SU-DHL-6 (cell line): Measurements from ENCODE around the gene SHFL.

Source experiments
- H2AFZ ChIP-seq: fragments of 200-600 bp; sonication (generic); 2 replicates; pipeline ENCODE4 v1.6.1; 2014; ENCODE audit warnings: low read depth, mild to moderate bottlenecking, moderate library complexity, mixed read lengths, antibody characterized with exemption, low read length; ENCODE audit not compliant: severe bottlenecking
- H3F3A ChIP-seq: fragments of 200-600 bp; shearing (Covaris generic); 2 replicates; pipeline ENCODE4 v1.6.0; 2016; ENCODE audit warnings: antibody characterized with exemption, mild to moderate bottlenecking; ENCODE audit not compliant: insufficient read depth
- H3K27ac ChIP-seq: fragments of 200-600 bp; sonication (generic); 2 replicates; pipeline ENCODE4 v1.5.1; 2016; ENCODE audit warnings: low read depth, mild to moderate bottlenecking, low read length, moderate library complexity, mixed read lengths
- H3K27me3 ChIP-seq: fragments of 200-600 bp; sonication (generic), shearing (Covaris generic); 2 replicates; pipeline ENCODE4 v1.6.0; 2014; ENCODE audit warnings: mild to moderate bottlenecking, low read length
- H3K36me3 ChIP-seq: fragments of 200-600 bp; sonication (generic); 2 replicates; pipeline ENCODE4 v1.6.1; 2014; ENCODE audit warnings: mild to moderate bottlenecking, low read length, mixed read lengths
- H3K4me2 ChIP-seq: fragments of 300-600, 200-600 bp; shearing (Covaris generic), sonication (generic); 2 replicates; pipeline ENCODE4 v1.6.0; 2014; ENCODE audit warnings: low read length, low read depth, mild to moderate bottlenecking; ENCODE audit not compliant: poor library complexity, severe bottlenecking
- H3K4me3 ChIP-seq: fragments of 200-600 bp; sonication (generic); 2 replicates; pipeline ENCODE4 v1.5.1; 2014; ENCODE audit warnings: antibody characterized with exemption, low read length, mild to moderate bottlenecking, mixed read lengths; ENCODE audit not compliant: insufficient read depth, poor library complexity, severe bottlenecking
- H3K79me2 ChIP-seq: fragments of 200-600 bp; sonication (generic); 2 replicates; pipeline ENCODE4 v1.6.1; 2014; ENCODE audit warnings: mild to moderate bottlenecking, low read length, moderate library complexity; ENCODE audit not compliant: insufficient read depth
- H3K9ac ChIP-seq: fragments of 200-600 bp; sonication (generic); 2 replicates; pipeline ENCODE4 v1.7.0; 2014; ENCODE audit warnings: mild to moderate bottlenecking, low read length
- H3K9me2 ChIP-seq: fragments of 200-600 bp; sonication (generic); replicated peaks from 2 replicates; pipeline ENCODE4 v1.6.1; 2014; ENCODE audit warnings: low read length; ENCODE audit not compliant: insufficient read depth
- H3K9me3 ChIP-seq: fragments of 200-600 bp; sonication (generic); 2 replicates; pipeline ENCODE4 v1.6.1; 2014; ENCODE audit warnings: low read length, mixed read lengths; ENCODE audit not compliant: insufficient read depth
- H4K20me1 ChIP-seq: fragments of 200-600 bp; sonication (generic); 2 replicates; pipeline ENCODE4 v1.6.1; 2014; ENCODE audit warnings: low read depth, mild to moderate bottlenecking, antibody characterized with exemption, low read length, moderate library complexity, mixed read lengths
- EZH2phosphoT487 ChIP-seq: fragments of 200-600 bp; sonication (generic), shearing (Covaris generic); conservative IDR thresholded peaks from 2 replicates; pipeline ENCODE4 v1.6.1; 2018; ENCODE audit warnings: mild to moderate bottlenecking, antibody characterized with exemption, low read length, moderate library complexity, mixed read lengths
- TF ChIP-seq, protein P1 (sequence below): fragments of 200-600 bp; sonication (generic); IDR thresholded peaks from one replicate; pipeline ENCODE4 v1.5.1; 2017; ENCODE audit warnings: antibody characterized with exemption, mild to moderate bottlenecking, low read length, moderate library complexity; ENCODE audit not compliant: insufficient read depth, poor library complexity, severe bottlenecking

Gene SHFL

DNA sequence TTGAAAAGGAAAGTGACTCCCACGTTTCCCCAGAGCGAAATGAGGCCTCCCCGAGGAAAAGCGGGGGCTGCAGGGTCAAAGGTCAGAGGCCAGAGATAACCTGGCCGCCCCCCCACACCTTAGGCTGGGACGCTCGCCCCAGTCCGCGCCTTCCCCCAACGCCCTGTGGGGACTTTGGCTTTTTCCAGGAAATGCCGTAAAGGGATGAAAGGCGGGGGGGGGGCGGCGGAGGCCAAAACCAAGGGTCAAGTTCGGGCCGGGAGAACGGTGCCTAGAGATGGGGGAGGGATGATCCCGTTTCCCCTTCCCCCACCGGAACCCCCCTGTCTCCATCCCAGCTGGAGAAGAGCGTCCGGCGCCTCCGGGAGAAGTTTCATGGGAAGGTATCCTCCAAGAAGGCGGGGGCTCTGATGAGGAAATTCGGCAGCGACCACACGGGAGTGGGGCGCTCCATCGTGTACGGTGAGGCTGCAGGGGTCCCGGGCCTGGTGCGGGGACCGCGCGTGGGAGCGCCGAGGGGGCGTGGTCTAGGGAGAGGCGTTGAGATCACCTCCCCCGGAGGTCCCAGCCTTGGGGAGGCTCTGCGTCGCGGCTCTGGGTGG, 575 bp downstream of the SHFL start:
- no peak overlapping the region for H3K27ac ChIP-seq
- H3K9ac ChIP-seq: peak overlapping the region; percentile 53
- H3K9me3 ChIP-seq: no peaks in the 10 kb centered on the region
- H3K36me3 ChIP-seq: no peaks in the 10 kb centered on the region
- peaks cover 10% of the 10 kb centered on the region; the same call in 1 of the 2 replicates for H3F3A ChIP-seq
- no peaks in the 10 kb centered on the region for H3K79me2 ChIP-seq
- TF ChIP-seq, protein P1, sequence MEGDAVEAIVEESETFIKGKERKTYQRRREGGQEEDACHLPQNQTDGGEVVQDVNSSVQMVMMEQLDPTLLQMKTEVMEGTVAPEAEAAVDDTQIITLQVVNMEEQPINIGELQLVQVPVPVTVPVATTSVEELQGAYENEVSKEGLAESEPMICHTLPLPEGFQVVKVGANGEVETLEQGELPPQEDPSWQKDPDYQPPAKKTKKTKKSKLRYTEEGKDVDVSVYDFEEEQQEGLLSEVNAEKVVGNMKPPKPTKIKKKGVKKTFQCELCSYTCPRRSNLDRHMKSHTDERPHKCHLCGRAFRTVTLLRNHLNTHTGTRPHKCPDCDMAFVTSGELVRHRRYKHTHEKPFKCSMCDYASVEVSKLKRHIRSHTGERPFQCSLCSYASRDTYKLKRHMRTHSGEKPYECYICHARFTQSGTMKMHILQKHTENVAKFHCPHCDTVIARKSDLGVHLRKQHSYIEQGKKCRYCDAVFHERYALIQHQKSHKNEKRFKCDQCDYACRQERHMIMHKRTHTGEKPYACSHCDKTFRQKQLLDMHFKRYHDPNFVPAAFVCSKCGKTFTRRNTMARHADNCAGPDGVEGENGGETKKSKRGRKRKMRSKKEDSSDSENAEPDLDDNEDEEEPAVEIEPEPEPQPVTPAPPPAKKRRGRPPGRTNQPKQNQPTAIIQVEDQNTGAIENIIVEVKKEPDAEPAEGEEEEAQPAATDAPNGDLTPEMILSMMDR: no peak
- TF ChIP-seq EZH2phosphoT487: no peak
- no peaks in the 10 kb centered on the region for H3K9me2 ChIP-seq
- no peaks in the 10 kb centered on the region for H4K20me1 ChIP-seq
- H3K4me2 ChIP-seq: peak overlapping the region; percentile 60
- H3K27me3 ChIP-seq: no peaks in the 10 kb centered on the region
- H3K4me3 ChIP-seq: peak overlapping the region; percentile 56
- H2AFZ ChIP-seq: peak overlapping the region; percentile 90

DNA sequence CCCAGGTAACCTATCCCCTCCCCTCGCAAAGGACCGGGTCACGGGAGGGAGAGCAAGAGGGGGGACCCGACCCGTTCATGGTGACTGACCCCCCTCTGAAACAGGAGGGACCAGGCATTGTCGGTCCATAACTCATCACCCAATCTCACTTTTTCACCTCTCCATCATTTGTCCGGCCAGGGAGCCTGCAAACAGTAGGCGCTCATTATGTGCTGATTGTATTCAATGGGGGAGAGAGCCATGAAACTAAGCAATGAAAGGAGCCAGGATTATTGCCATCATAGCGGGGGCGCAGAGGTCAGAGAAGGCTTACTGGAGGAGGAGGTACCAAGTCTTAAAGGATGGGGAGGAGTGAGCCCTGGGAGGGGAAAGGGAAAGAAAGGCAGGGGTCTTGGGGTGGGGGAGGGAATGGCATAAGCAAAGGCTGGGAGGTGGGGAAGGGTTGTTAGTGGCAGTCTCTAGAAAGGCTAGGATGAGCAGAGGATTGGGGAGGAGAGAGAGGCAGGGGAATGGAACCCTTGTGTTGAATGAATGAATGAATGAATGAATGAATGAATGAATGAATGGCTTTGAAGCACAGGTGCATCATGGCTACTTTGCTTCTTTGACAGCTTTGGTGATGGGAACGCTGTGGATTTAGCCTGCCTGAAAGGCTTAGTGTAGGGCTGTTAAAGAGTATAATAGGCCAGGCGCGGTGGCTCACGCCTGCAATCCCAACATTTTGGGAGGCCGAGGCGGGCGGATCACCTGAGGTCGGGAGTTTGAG, 1.4 kb downstream of the SHFL start:
- no peak overlapping the region for H2AFZ ChIP-seq
- H3K36me3 ChIP-seq: no peaks in the 10 kb centered on the region
- no peaks in the 10 kb centered on the region for H4K20me1 ChIP-seq
- H3K9me2 ChIP-seq: no peaks in the 10 kb centered on the region
- no peak for TF ChIP-seq EZH2phosphoT487
- TF ChIP-seq, protein P1: no peak
- no peak overlapping the region for H3K27ac ChIP-seq
- peaks cover 10% of the 10 kb centered on the region; the same call in 1 of the 2 replicates for H3F3A ChIP-seq
- no peak overlapping the region for H3K4me2 ChIP-seq
- no peaks in the 10 kb centered on the region for H3K9me3 ChIP-seq
- H3K27me3 ChIP-seq: no peaks in the 10 kb centered on the region
- no peak overlapping the region for H3K9ac ChIP-seq
- no peaks in the 10 kb centered on the region for H3K79me2 ChIP-seq
- H3K4me3 ChIP-seq: no peak overlapping the region

DNA sequence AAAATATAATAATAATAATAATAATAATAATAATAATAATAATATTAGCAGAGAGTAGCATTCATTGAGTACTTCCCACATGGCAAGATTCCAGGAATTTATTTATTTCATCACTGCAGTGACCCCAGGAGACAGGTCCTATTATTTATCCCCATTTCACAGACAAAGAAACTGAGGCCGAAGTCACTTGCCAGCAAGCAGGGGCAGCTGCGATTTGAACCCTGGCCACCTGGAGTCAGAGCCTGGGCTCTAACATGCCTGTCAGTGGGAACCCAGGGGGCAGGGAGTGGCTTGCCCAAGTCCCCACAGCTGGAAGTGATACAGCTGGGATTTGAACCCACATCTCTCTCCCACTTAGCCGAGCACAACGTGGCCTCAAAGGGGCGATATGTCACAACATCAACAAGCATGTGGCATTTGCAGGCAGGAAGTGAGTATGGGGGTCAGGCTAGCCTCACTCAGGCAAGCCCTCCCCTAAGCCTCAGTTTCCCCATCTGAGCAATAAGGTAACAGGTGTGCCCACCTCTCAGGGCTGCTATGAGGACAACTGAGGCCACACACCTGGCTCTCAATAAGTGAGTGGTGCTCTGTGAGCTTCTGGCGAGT, 2.9 kb downstream of the SHFL start:
- Histone ChIP-seq H3K27ac (no peak overlapping the region), H3K4me3 (no peak overlapping the region), H3K27me3 (no peaks in the 10 kb centered on the region), H2AFZ (no peak overlapping the region), H3K9ac (no peak overlapping the region), H3K9me2 (no peaks in the 10 kb centered on the region), H3K36me3 (no peaks in the 10 kb centered on the region), H3F3A (peaks cover 10% of the 10 kb centered on the region; the same call in 1 of the 2 replicates), H4K20me1 (no peaks in the 10 kb centered on the region), H3K9me3 (no peaks in the 10 kb centered on the region), H3K79me2 (no peaks in the 10 kb centered on the region), H3K4me2 (no peak overlapping the region)
- TF ChIP-seq EZH2phosphoT487: no peak
- TF ChIP-seq, protein P1: no peak
